SK-N-SH (cell line): ENCODE data around the gene GAS2L1.

Experiments used
- CTCF ChIP-seq: fragments of 200-600 bp; sonication (generic); IDR thresholded peaks from 2 replicates; pipeline ENCODE4 v1.6.1; 2017; ENCODE audit warnings: antibody characterized with exemption, mild to moderate bottlenecking, moderate library complexity
- ELF1 ChIP-seq: IDR thresholded peaks from 2 replicates; pipeline ENCODE4 v1.4.0; 2012
- IRF3 ChIP-seq: fragments of 150-350 bp; IDR thresholded peaks from 2 replicates; pipeline ENCODE4 v1.6.1; 2016; ENCODE audit warnings: mild to moderate bottlenecking, low read depth, low read length
- PBX3 ChIP-seq: IDR thresholded peaks from 2 replicates; pipeline ENCODE4; 2012
- RAD21 ChIP-seq: IDR thresholded peaks from 2 replicates; pipeline ENCODE4 v1.6.1; 2012; ENCODE audit warnings: mild to moderate bottlenecking, low read length
- TAF1 ChIP-seq: IDR thresholded peaks from 2 replicates; pipeline ENCODE4 v1.6.1; 2012; ENCODE audit warnings: low read depth, mild to moderate bottlenecking, low read length, moderate library complexity, borderline replicate concordance

GRCh38 chr22:29311464-29312217 is 5.2 kb downstream of the GAS2L1 start:
- no peak for TF ChIP-seq CTCF
- no peak for TF ChIP-seq PBX3
- no peak for TF ChIP-seq ELF1
- no peak for TF ChIP-seq TAF1
- TF ChIP-seq IRF3, result no peak
- TF ChIP-seq RAD21, result no peak
